22Rv1 (cell line): ENCODE measurements around the gene SRSF12.

Source experiments
- CTCF ChIP-seq: fragments of 450-650 bp; IDR thresholded peaks from 2 replicates; pipeline ENCODE4 v1.5.1; 2017; ENCODE audit warnings: mild to moderate bottlenecking
- ZFX ChIP-seq: fragments of 450-650 bp; IDR thresholded peaks from 2 replicates; pipeline ENCODE4 v1.6.1; 2017; ENCODE audit warnings: antibody characterized with exemption, borderline replicate concordance

- TF ChIP-seq CTCF (no peak), ZFX (no peak)
Measured at GRCh38 chr6:89161326-89162046, 43.6 kb upstream of the SRSF12 start.
